Measurements from ENCODE around the gene PSMB3. TPM values are rescaled to one million over a fixed set of nuclear protein-coding genes. Genes with fewer than 3 reads are reported as not detected.

PSMB3 gene
- total RNA-seq, 2 donors from 2014 or later: 182 to 190 TPM

- ATAC-seq (replicated peaks in 1 of 2): no peak
- H3K9me3 Mint-ChIP-seq: no peaks in the 10 kb centered on the region
- no peaks in the 10 kb centered on the region for H3K27me3 Mint-ChIP-seq (ENCODE audit: low read depth)
- H3K27ac Mint-ChIP-seq: peak overlapping the region; percentile 80
- no peak overlapping the region for H3K4me3 Mint-ChIP-seq
- no peak for DNase-seq
- H3K36me3 Mint-ChIP-seq (ENCODE audit: insufficient read depth in 2 of 2): peaks cover 15 to 26% of the 10 kb centered on the region in 2 donors
- peaks cover 75% of the 10 kb centered on the region for H3K4me1 Mint-ChIP-seq (ENCODE audit: low read depth)
These were observed 42.5 kb upstream of the PSMB3 start for GRCh38 chr17:38709864-38710603.

DNA sequence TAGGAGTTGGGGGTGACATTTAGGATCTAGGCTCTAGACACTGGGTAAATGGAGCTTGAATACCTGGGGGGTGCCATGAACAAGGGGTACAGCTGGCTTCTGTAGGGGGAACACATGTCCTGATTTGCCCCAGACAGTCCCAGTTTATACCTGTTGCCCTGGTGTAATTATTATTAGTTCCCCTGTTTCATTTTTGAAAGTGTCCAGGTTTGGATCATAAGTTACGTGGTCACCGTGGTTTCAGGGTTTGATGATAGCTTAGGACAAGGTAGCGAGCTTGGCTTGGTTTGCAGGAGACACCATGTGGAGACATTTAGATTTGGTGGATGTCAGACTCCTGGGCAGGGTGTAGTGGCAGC lies 42.0 kb upstream of the PSMB3 start:
- peaks cover 15 to 26% of the 10 kb centered on the region in 2 donors for H3K36me3 Mint-ChIP-seq (ENCODE audit: insufficient read depth in 2 of 2)
- H3K27ac Mint-ChIP-seq: peak overlapping the region; percentile 80
- peaks cover 81% of the 10 kb centered on the region for H3K4me1 Mint-ChIP-seq (ENCODE audit: low read depth)
- DNase-seq (no peak), ATAC-seq (replicated peaks in 1 of 2) (no peak)
- no peaks in the 10 kb centered on the region for H3K9me3 Mint-ChIP-seq
- H3K4me3 Mint-ChIP-seq: no peak overlapping the region
- H3K27me3 Mint-ChIP-seq (ENCODE audit: low read depth): no peaks in the 10 kb centered on the region

DNA sequence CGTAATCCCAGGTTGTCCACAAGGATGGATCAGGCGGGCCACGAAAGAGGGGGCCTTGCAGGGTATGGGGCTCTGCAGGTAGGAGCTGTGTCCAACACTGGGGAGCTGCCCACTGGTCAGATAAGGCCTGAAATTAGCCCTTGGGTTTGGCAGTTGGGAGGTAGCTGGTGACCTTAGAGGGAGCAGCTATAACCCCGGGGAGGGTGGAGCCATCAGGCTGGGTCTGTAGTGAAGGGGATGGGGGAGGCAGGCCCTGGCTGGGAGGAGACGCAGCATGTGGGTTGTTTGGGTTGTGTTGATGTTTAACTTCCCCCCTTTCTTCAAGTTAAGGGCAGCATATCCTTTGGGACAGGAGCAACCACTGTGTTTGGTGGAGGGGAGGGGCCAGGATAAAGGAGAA lies 41.6 kb upstream of the PSMB3 start:
- H3K27ac Mint-ChIP-seq: peak overlapping the region; percentile 80
- ATAC-seq (replicated peaks in 1 of 2): no peak
- DNase-seq: no peak
- H3K36me3 Mint-ChIP-seq (ENCODE audit: insufficient read depth in 2 of 2): peaks cover 16 to 26% of the 10 kb centered on the region in 2 donors
- no peak overlapping the region for H3K4me3 Mint-ChIP-seq
- H3K4me1 Mint-ChIP-seq (ENCODE audit: low read depth): peaks cover 85% of the 10 kb centered on the region
- H3K27me3 Mint-ChIP-seq (ENCODE audit: low read depth): no peaks in the 10 kb centered on the region
- no peaks in the 10 kb centered on the region for H3K9me3 Mint-ChIP-seq

- H3K4me3 Mint-ChIP-seq: no peak overlapping the region
- no peak for ATAC-seq (replicated peaks in 1 of 2)
These were observed 40.6 kb upstream of the PSMB3 start for GRCh38 chr17:38711792-38712571.

DNA sequence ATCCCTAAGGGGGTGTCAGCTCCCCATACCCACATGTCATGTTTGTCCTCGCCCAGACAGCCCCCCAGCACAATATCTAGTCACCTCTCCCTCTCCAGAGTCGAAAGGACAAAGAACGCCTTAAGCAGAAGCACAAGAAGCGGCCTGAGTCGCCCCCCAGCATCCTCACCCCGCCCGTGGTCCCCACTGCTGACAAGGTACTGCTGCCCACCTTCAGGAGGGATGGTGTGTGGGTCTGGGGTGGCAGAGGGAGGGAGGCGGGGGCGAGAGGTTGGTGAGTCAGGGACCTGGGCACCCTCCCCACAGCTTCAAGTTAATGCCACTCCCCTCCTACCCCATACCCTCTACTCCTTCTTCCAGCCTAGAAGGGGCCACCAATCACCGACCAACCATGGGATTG lies 39.9 kb upstream of the PSMB3 start:
- Mint-ChIP-seq H3K4me1 (ENCODE audit: low read depth) (peaks cover 75% of the 10 kb centered on the region), H3K9me3 (no peaks in the 10 kb centered on the region)

More at GRCh38 chr17:38711792-38712571, 40.6 kb upstream of the PSMB3 start:
- H3K36me3 Mint-ChIP-seq (ENCODE audit: insufficient read depth in 2 of 2): peaks cover 12 to 24% of the 10 kb centered on the region in 2 donors
- peaks cover 81% of the 10 kb centered on the region for H3K4me1 Mint-ChIP-seq (ENCODE audit: low read depth)
- H3K9me3 Mint-ChIP-seq: no peaks in the 10 kb centered on the region
- H3K27ac Mint-ChIP-seq: peak overlapping the region; percentile 18
- H3K27me3 Mint-ChIP-seq (ENCODE audit: low read depth): no peaks in the 10 kb centered on the region
- no peak for DNase-seq

DNA sequence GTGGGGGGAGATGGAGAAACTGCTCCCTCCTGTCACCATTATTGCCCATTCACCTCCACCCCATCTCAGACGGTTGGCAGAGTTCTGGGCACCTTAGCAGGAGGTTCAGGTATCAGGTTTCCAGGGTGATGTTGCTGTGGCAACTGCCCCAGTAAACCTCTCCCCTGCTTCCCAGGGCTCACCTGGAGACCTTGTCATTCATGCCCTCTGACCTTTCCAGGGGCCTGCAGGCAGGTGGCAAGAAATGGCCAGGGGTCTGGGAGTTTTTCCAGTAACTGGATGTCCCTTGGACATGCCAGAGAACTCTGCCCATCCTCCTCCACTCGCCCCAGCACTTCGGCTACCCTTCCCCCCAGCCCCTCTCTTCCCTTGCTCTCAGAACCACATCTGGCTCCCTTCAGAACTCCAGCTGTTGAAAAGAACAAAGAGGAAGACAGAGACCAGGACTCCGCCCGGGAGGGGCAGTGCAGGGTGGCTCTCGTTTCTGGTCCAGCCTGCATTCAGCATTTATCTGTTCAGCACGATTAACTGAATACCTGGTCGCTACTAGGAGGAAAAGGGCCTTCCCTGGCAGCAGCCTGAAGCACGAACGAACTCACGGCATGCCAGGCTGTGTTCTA lies 39.0 kb upstream of the PSMB3 start:
- Mint-ChIP-seq H3K9me3 (no peaks in the 10 kb centered on the region), H3K27ac (no peak overlapping the region), H3K27me3 (ENCODE audit: low read depth) (no peaks in the 10 kb centered on the region), H3K4me1 (ENCODE audit: low read depth) (peaks cover 66% of the 10 kb centered on the region), H3K4me3 (no peak overlapping the region), H3K36me3 (ENCODE audit: insufficient read depth in 2 of 2) (peaks cover 11 to 23% of the 10 kb centered on the region in 2 donors)
- ATAC-seq (replicated peaks in 1 of 2): no peak
- DNase-seq: no peak

More for the DNA sequence above, 39.9 kb upstream of the PSMB3 start:
- no peak for DNase-seq
- Mint-ChIP-seq H3K4me3 (no peak overlapping the region), H3K36me3 (ENCODE audit: insufficient read depth in 2 of 2) (peaks cover 12 to 25% of the 10 kb centered on the region in 2 donors), H3K27ac (no peak overlapping the region), H3K27me3 (ENCODE audit: low read depth) (no peaks in the 10 kb centered on the region)
- ATAC-seq (replicated peaks in 1 of 2): no peak

- peak overlapping the region; percentile 72 for H3K27ac Mint-ChIP-seq
- peaks cover 51% of the 10 kb centered on the region for H3K4me1 Mint-ChIP-seq (ENCODE audit: low read depth)
- H3K4me3 Mint-ChIP-seq: peak overlapping the region; percentile 7 to 45
- ATAC-seq (replicated peaks in 1 of 2): no peak
- no peaks in the 10 kb centered on the region for H3K9me3 Mint-ChIP-seq
- peaks cover 5 to 16% of the 10 kb centered on the region in 2 donors for H3K36me3 Mint-ChIP-seq (ENCODE audit: insufficient read depth in 2 of 2)
- no peak for DNase-seq
- H3K27me3 Mint-ChIP-seq (ENCODE audit: low read depth): no peaks in the 10 kb centered on the region
These were observed 37.2 kb upstream of the PSMB3 start for GRCh38 chr17:38715216-38715943.

DNA sequence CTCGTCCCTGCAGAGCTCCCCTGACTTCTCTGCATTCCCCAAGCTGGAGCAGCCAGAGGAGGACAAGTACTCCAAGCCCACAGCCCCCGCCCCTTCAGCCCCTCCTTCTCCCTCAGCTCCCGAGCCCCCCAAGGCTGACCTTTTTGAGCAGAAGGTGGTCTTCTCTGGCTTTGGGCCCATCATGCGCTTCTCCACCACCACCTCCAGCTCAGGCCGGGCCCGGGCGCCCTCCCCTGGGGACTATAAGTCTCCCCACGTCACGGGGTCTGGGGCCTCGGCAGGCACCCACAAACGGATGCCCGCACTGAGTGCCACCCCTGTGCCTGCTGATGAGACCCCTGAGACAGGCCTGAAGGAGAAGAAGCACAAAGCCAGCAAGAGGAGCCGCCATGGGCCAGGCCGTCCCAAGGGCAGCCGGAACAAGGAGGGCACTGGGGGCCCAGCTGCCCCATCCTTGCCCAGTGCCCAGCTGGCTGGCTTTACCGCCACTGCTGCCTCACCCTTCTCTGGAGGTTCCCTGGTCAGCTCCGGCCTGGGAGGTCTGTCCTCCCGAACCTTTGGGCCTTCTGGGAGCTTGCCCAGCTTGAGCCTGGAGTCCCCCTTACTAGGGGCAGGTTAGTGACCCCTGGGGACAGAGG lies 36.1 kb upstream of the PSMB3 start:
- no peak overlapping the region for H3K4me3 Mint-ChIP-seq
- no peaks in the 10 kb centered on the region for H3K27me3 Mint-ChIP-seq (ENCODE audit: low read depth)
- peaks cover 50% of the 10 kb centered on the region for H3K4me1 Mint-ChIP-seq (ENCODE audit: low read depth)
- no peaks in the 10 kb centered on the region for H3K9me3 Mint-ChIP-seq
- ATAC-seq (replicated peaks in 1 of 2): no peak
- no peak overlapping the region for H3K27ac Mint-ChIP-seq
- peaks cover 5 to 19% of the 10 kb centered on the region in 2 donors for H3K36me3 Mint-ChIP-seq (ENCODE audit: insufficient read depth in 2 of 2)
- DNase-seq: no peak

DNA sequence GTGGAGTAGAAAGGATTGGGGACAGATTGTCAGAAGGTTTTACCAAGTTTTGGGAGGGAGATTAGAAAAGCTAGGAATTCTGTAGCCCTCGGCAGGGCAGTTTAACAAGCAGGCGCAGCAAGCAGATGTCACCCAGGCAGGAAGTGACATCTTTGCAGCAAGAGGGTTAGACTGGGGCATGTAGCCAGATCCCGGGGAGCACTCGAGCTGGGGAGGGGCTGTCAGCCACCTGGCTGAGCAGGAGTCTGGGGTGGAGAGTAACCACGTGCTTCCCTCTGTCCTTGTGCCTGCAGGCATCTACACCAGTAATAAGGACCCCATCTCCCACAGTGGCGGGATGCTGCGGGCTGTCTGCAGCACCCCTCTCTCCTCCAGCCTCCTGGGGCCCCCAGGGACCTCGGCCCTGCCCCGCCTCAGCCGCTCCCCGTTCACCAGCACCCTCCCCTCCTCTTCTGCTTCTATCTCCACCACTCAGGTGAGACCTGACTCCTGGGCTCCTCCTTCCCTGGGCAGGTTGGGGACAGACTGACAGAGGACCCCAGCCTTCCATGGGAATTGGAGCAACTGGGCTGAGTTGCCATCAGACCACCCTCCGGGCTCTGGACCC lies 35.3 kb upstream of the PSMB3 start:
- ATAC-seq (replicated peaks in 1 of 2) (no peak), DNase-seq (no peak)
- Mint-ChIP-seq H3K9me3 (no peaks in the 10 kb centered on the region), H3K27me3 (ENCODE audit: low read depth) (no peaks in the 10 kb centered on the region), H3K4me3 (no peak overlapping the region), H3K36me3 (ENCODE audit: insufficient read depth in 2 of 2) (peaks cover 5 to 19% of the 10 kb centered on the region in 2 donors), H3K4me1 (ENCODE audit: low read depth) (peaks cover 45% of the 10 kb centered on the region), H3K27ac (peak overlapping the region; percentile 51)

DNA sequence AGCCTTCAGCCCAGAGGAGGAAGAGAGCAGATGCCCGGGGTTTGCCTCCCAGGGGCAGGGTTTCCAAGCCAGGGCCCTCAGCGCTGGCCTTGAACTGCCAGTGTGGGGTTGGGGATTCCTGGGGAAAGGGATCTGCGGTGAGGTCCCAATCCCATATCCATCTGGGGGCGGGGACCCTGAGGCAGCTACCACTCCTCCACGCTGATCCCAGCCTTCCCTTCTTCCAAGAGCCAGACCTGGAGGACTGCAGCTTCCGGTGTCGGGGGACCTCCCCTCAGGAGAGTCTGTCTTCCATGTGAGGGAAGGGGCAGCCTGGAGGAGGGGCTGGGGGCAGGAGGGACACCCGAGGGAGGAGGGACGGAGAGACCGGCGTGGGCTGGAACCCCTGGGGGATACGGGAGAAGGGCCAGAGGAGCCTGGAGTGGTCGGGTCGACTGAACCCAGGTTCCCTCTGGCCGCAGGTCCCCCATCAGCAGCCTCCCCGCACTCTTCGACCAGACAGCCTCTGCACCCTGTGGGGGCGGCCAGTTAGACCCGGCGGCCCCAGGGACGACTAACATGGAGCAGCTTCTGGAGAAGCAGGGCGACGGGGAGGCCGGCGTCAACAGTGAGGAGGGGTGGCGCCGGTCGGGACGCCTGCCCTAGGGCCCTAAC lies 33.1 kb upstream of the PSMB3 start:
- H3K4me3 Mint-ChIP-seq: no peak overlapping the region
- H3K27ac Mint-ChIP-seq: no peak overlapping the region
- peaks cover 47% of the 10 kb centered on the region for H3K4me1 Mint-ChIP-seq (ENCODE audit: low read depth)
- no peaks in the 10 kb centered on the region for H3K9me3 Mint-ChIP-seq
- no peaks in the 10 kb centered on the region for H3K27me3 Mint-ChIP-seq (ENCODE audit: low read depth)
- no peak for ATAC-seq (replicated peaks in 1 of 2)
- no peak for DNase-seq
- H3K36me3 Mint-ChIP-seq (ENCODE audit: insufficient read depth in 2 of 2): peaks cover 5 to 19% of the 10 kb centered on the region in 2 donors

- peaks cover 40% of the 10 kb centered on the region for H3K4me1 Mint-ChIP-seq (ENCODE audit: low read depth)
- DNase-seq (no peak), ATAC-seq (replicated peaks in 1 of 2) (no peak)
- H3K36me3 Mint-ChIP-seq (ENCODE audit: insufficient read depth in 2 of 2): peaks cover 3 to 18% of the 10 kb centered on the region in 2 donors
- no peak overlapping the region for H3K4me3 Mint-ChIP-seq
- no peaks in the 10 kb centered on the region for H3K9me3 Mint-ChIP-seq
- H3K27ac Mint-ChIP-seq: peak overlapping the region; percentile 52
- H3K27me3 Mint-ChIP-seq (ENCODE audit: low read depth): no peaks in the 10 kb centered on the region
These were observed 32.4 kb upstream of the PSMB3 start for GRCh38 chr17:38719943-38720641.

Data from activated T-cell treated with anti-CD3 and anti-CD28 coated beads, Interleukin-2, amount 50 U/mL, for 72 hours (primary cell).